PC-3 (cell line): ENCODE results near the gene SLITRK4.

Experiments
- CTCF ChIP-seq: fragments of 300-600 bp; sonication (generic); conservative IDR thresholded peaks from 2 replicates; pipeline ENCODE4 v1.5.1; 2017; ENCODE audit warnings: antibody characterized with exemption, low read depth, mild to moderate bottlenecking, low read length
- EZH2 ChIP-seq: fragments of 300-600 bp; sonication (generic); IDR thresholded peaks from one replicate; pipeline ENCODE4 v1.6.1; 2017; ENCODE audit warnings: antibody characterized with exemption, mild to moderate bottlenecking, low read length; ENCODE audit not compliant: unreplicated experiment

GRCh38 chrX:143634309-143634662 lies 1.6 kb downstream of the SLITRK4 start:
- TF ChIP-seq CTCF (no peak), EZH2 (no peak)
